Erythroblast (primary cell): ENCODE measurements around the gene POLRMT.
"Not testable (repeated sequence)": the region's sequence is repeated elsewhere in the genome, so short reads cannot be mapped to it uniquely, and the experiment has no call there.

Source experiments
- DNase-seq, 2 experiments: peaks; one replicate each; lab custom pipeline; 2025; lab: John Stamatoyannopoulos, UW
- GATA1 ChIP-seq: IDR thresholded peaks from 2 replicates; pipeline ENCODE4 v1.6.1; 2011; ENCODE audit warnings: low read depth, mild to moderate bottlenecking, control low read depth, low read length, moderate library complexity
- POLR2A ChIP-seq: IDR thresholded peaks from 2 replicates; pipeline ENCODE4 v1.6.1; 2011; ENCODE audit warnings: mild to moderate bottlenecking, low read length

POLRMT gene

DNA sequence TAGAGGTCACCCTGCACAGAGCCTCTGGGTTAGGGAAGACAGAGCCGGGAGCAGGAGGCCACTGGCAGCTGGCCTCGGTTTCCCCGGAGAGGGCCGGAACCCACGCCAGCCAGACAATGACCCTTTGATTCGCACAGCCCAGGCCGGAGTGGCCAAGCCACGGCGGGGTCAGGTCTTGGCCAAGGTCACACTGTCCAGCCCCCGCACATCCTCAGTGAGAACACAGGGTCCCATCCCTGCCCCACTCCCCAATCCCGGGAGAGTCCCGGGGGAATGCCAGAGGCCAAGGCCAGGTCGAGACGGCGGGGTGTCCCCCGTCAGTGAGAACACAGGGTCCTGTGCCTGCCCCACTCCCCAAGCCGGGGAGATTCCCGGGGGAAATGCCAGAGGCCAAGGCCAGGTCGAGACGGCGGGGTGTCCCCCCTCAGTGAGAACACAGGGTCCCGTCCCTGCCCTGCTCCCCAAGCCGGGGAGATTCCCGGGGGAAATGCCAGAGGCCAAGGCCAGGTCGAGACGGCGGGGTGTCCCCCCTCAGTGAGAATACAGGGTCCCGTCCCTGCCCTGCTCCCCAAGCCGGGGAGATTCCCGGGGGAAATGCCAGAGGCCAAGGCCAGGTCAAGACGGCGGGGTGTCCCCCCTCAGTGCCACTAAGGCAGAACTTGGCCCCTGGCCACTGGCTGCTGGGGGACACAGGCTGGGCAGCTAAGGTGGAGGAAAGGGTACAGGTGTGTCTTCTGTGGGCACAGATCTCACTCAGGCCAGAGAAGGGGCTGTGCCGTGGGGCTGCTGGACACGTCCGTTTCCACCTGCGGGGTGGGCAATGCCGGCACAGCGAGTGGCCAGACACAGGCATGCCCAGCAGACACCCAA is 41.2 kb upstream of the POLRMT start:
- no peak for DNase-seq
- no peak for TF ChIP-seq POLR2A
- TF ChIP-seq GATA1: no peak

DNA sequence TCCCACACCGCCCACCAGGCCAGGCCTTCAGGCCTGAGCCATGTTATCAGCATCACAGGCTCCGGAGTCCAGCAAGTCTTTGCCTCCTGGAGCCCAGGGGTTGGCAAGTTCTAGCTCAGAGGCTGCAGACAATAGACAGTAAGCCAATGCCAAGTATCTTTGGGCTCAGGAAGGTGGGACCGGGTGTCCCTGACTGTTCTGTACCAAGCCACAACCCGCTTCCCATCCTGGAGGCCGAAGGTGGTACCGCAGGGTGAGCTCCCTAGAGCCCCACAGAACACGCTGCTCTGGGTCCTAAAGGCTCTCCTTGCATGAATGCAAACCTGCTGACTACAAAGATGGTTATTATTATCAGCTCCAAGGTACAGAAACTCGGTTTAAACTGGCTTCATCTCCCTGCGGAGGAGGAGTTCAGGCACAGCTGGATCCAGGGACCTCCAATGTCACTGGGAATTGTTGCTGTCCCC is 37.3 kb upstream of the POLRMT start:
- TF ChIP-seq GATA1: no peak
- TF ChIP-seq POLR2A: no peak

DNA sequence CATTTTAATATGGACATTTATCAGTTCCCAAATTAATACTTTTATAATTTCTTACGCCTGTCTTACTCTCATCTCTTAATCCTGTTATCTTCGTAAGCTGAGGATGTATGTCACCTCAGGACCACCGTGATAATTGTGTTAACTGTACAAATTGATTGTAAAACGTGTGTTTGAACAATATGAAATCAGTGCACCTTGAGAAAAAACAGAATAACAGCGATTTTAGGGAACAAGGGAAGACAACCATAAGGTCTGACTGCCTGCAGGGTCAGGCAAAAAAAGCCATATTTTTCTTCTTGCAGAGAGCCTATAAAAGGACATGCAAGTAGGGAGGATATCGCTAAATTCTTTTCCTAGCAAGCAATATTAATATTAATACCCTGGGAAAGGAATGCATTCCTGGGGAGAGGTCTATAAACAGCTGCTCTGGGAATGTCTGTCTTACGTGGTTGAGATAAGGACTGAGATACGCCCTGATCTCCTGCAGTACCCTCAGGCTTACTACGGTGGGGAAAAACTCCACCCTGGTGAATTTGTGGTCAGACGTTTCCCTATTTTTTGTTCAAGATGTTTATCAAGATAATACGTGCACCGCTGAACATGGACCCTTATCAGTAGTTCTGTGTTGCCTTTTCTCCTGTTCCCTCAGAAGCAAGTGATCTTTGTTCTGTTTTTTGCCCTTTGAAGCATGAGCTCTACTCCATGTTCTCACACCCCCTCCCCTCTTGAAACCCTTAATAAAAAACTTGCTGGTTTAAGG is 35.5 kb upstream of the POLRMT start:
- DNase-seq: peak in 1 of 2 experiments; percentile 75

More for the DNA sequence above, 37.3 kb upstream of the POLRMT start:
- peak in 1 of 2 experiments; percentile 30 for DNase-seq

DNA sequence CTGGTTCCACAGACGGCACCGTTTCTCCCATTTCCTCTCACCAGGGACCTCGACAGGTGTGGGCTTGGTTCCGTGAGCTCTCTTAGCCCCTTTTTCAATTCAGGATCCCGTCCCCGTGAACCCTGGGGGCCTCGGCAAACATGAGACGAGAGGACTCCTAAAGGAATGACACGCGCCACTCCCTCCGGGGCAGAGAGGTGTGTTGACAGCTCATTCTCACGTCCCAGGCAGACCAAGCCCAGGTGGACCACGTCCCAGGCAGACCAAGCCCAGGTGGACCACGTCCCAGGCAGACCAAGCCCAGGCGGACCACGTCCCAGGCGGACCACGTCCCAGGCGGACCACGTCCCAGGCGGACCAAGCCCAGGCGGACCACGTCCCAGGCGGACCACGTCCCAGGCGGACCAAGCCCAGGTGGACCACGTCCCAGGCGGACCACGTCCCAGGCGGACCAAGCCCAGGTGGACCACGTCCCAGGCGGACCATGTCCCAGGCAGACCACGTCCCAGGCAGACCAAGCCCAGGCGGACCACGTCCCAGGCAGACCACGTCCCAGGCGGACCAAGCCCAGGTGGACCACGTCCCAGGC is 33.7 kb upstream of the POLRMT start:
- DNase-seq: not testable (repeated sequence)

DNA sequence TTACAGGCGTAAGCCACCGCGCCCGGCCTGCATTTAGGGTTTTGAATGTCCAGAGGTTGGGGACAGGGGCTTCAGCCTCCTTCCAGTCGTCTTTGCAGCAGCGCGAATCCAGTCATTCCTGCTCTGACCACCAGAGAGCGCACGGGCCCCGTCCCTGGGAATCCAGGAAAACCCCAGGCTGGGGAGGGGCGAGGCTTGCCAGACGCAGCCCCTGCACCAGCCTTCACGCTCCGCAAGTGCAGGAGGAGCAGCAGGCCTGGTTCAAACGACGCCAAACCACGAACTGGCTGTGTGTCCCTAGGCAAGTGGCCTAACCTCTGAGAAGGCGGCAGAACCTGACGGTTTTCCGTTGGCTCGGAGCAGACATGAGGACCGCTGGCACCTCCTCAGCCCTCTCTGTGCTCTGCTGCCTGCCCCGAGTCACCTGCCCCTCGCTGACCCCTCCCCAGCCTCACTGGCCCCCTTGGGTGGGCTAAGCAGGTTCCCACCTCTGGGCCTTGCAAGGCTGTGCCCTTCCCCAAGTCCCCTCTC is 31.6 kb upstream of the POLRMT start:
- no peak for TF ChIP-seq POLR2A
- TF ChIP-seq GATA1: no peak
- peak; percentile 73 to 82 for DNase-seq

DNA sequence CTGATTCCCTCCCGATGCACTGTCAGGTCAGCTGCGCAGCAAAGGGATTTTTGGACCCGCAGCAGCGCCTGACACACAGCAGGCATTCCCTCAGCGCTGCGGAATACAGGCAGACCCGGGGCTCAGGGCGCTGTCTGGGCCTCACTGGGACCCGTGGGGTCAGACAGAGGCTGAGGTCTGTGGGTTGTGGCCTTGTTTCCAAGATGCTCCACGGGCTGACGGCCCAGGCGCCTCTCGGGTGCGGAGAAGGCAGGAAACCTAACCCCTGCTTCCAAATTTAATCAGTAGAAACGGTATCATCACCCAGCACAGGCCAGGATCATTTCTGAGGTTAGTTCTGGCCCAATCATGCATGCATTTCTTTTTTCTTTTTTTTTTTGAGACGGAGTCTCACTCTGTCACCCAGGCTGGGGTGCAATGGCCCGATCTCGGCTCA is 30.4 kb upstream of the POLRMT start:
- no peak for TF ChIP-seq POLR2A
- no peak for TF ChIP-seq GATA1
- no peak for DNase-seq

DNA sequence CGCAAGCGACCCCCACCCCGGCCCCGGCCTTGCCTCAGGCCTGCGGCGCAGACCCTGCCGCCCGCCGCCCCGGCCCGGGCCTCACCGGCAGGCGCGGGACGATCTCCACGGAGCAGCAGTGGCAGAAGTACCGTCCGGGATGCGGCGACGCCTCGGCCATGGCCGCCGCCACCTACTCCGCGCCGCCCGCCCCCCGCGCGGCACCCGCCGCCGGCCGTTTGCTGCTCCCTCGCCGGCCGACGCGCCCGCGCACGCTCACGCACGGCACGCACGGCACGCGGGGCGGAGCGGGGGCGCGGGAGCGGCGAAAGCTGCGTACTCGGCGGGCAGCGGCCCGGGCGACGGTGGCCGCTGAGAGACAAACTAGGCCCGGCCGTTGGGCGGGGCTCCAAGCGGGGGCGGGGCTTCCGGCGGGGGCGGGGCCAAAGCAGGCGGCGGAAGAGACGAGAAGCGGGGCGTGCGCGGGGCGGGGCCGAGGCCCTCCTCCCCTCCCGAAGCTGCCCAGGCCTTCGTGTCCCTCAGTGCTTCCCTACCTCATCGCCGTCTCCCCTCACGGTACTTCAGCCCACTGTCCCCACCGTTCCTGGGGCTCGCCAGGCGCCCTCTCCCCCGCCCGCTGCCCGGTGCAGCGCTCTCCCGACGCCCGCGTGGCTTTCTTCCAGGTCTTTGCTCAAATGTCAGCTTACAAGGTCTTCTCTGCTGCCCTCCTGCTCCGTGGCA is 29.8 kb upstream of the POLRMT start, which contains the start of gene RNF126:
RNF126 (minus strand) TSS at position 253 of the 720 bp plus-strand sequence; CDS start at position 160, 93 bp downstream.
- peak; percentile 95 to 97 for DNase-seq
- TF ChIP-seq POLR2A (peak; percentile 60), GATA1 (no peak)

DNA sequence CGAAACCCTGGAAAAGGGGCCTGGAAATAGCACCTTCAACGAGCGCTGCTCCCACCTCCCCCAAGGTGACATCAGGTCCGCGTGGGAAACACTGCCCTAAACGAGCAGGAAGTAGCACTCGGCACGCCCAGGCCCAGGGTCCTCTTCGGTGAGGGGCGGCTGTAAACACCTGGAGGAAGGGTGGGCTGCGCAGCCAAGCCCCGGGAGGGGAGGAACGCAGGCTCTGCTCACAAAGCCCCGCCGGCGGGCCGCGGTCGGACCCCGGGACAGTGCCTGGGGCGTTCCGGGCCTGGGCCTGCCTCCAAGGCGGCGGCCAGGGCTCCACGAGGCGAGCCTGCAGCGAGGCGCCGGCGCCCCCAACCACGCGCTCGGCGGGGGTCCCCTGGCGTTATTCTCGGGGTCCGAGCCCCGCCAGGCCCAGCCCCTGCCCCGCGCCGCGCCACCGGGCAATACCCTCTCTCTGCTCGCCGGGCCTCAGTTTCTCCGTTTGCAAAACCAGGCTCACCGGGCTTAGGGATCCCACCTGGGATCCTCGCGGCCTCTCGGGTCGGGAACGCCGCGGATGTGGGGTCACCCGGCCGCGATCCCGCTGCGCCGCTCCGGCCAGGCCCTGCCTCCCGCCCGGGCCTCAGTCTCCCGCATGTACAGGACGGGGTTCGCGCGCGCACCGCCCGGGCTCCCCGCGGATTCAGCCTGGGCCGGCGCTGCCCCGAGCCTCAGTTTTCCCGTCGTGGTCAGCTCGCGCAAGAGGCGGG is 29.0 kb upstream of the POLRMT start:
- TF ChIP-seq GATA1 (no peak), POLR2A (no peak)
- peak; percentile 60 to 65 for DNase-seq

DNA sequence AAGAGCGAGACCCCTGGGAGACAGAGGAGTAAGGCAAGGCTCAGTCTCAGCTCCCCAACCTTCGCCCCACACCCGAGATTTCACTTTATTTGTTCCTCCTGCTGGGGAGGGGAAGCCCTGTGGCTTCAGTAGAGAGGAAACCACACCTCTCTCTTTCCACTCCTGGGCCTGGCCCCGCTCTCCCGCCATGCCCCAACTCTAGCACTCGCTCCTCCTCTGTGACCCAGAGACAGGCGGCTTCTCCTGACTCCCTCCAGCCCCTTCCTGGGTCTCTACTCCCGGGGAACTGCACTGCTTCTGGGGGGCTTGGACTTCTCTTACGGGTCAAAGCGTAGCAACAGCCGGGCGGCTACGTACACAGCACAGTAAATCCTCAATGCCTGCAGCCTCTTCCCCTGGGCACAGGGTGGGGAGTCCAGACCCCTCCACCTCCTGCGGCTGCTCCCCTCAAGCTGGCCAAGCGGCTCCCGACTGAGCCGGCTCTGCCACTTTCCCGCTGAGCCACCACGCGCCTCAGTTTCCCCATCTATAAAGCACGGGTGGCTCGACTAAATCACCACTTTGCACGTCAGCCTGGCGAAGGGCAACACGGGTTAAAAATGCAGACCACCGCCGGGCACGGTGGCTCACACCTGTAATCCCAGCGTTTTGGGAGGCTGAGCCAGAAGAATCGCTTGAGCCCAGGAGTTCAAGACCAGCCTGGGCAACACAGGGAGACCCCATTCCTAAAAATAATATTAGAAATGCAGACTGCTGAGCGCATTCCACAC is 28.3 kb upstream of the POLRMT start:
- TF ChIP-seq POLR2A (peak; percentile 13), GATA1 (no peak)
- peak; percentile 50 to 55 for DNase-seq

DNA sequence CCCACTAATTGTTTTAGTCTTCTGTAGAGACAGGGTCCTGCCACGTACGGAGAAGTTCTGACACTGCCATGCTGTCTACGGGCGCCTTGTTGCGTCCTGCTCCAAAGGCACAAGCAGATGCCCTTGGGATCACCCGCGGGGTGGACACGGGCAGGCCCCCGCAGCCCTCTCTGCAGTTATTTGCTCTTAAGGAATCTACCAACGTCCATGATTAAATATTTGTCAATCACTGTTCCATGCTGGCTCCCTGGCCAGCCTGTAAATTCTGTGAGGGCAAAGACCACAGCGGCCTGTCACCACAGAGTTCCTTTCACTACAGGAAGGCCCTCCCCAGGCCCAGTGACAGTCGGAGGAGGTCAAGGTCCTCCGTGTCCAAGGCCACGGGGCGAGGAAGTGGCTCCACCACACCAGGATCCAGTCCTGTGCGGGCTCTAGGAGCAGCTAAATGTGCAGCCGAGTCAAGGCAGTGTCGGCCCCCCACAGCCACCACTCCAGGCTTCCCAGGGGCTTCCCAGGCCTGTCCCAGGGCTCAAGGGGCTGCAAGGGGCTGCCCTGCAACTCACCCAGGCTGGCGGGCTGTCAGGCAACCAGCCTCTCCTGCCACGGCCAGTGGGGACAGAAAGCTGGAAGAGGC is 27.6 kb upstream of the POLRMT start:
- TF ChIP-seq POLR2A (no peak), GATA1 (no peak)
- no peak for DNase-seq
